Neutrophil (primary cell): Measurements from ENCODE around the gene CELF2.

ENCODE experiments used
- H3K27ac ChIP-seq: fragments of 200-600 bp; sonication (generic); 2 replicates; pipeline ENCODE4 v1.5.1; 2016; ENCODE audit warnings: mild to moderate bottlenecking, moderate library complexity
- H3K27me3 ChIP-seq: fragments of 200-600 bp; sonication (generic); 2 replicates; pipeline ENCODE4 v1.6.0; 2016; ENCODE audit warnings: mild to moderate bottlenecking
- H3K36me3 ChIP-seq: fragments of 200-600 bp; sonication (generic); 2 replicates; pipeline ENCODE4 v1.5.1; 2017
- H3K4me1 ChIP-seq, 2 experiments: fragments of 200-600 bp in 1 of 2; sonication (generic) in 1 of 2; 1 replicate in 1 of 2; 2 replicates in 1 of 2; pipeline versions ENCODE4 v1.5.1 to v1.6.1; 2013 to 2016; ENCODE audit warnings: low read depth in 1 of 2, low read length in 1 of 2, mild to moderate bottlenecking in 1 of 2, moderate library complexity in 1 of 2; ENCODE audit not compliant: control insufficient read depth in 1 of 2, insufficient read depth in 1 of 2
- H3K4me3 ChIP-seq, 2 experiments: fragments of 200-600 bp in 1 of 2; sonication (generic) in 1 of 2; 1 replicate in 1 of 2; 2 replicates in 1 of 2; pipeline ENCODE4 v1.5.1; 2013 to 2016; ENCODE audit warnings: low read depth in 1 of 2, low read length in 1 of 2, mild to moderate bottlenecking in 1 of 2, moderate library complexity in 1 of 2
- H3K9me3 ChIP-seq: fragments of 200-600 bp; sonication (generic); 2 replicates; pipeline ENCODE4 v1.5.1; 2016
- CTCF ChIP-seq: fragments of 200-600 bp; sonication (generic); IDR thresholded peaks from 2 replicates; pipeline ENCODE4 v1.5.1; 2016; ENCODE audit warnings: antibody characterized with exemption

The CELF2 gene

GRCh38 chr10:10989669-10990068 is 28.0 kb upstream of the CELF2 start:
- Histone ChIP-seq H3K4me1 (no peaks in the 10 kb centered on the region), H3K36me3 (no peaks in the 10 kb centered on the region), H3K27ac (no peak overlapping the region), H3K27me3 (no peaks in the 10 kb centered on the region), H3K4me3 (no peak overlapping the region), H3K9me3 (no peaks in the 10 kb centered on the region)
- no peak for TF ChIP-seq CTCF

DNA sequence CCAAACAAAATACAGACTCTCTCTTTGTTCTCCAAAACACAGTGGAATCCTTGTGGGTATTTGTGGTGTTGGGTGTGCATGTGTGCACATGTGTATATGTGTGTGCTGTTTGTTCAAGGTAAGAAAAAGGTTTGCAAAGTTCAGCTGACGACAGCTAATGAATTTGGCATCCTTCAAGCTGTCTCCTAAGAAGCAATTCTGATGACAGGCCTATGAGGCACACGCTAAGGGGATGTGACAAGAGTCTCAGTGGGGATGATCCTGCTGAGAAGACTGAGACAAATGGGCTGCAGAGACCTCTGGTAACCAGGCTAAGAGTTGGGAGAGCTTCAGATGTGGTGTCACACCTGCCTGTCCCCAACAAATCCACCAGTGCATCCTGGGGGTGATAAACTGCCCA is 26.5 kb upstream of the CELF2 start:
- TF ChIP-seq CTCF = no peak
- H3K27me3 ChIP-seq = no peaks in the 10 kb centered on the region
- H3K4me3 ChIP-seq = no peak overlapping the region
- H3K27ac ChIP-seq = no peak overlapping the region
- no peaks in the 10 kb centered on the region for H3K9me3 ChIP-seq
- no peaks in the 10 kb centered on the region for H3K36me3 ChIP-seq
- no peaks in the 10 kb centered on the region for H3K4me1 ChIP-seq

DNA sequence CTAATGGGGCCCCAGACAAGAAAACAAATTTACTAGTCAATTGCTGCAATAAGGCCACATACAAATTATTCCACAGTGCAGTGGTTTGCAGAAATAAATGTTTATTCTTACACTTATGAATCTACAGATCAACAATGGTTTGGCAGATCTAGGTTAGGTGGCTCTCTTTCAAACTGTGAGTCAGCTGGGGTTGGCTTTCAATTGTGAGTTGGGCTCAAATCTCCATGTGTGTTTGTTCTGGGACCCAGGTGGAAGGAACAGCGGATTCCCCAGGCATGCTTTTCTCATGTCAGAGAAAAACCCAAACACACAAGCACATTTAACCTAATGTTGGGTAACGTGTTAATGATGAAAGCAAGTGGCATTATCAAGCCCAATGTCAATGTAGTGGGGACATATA is 25.6 kb upstream of the CELF2 start:
- Histone ChIP-seq H3K4me1 (peaks cover 0 to 6% of the 10 kb centered on the region in 2 experiments), H3K27ac (no peak overlapping the region), H3K4me3 (no peak overlapping the region), H3K9me3 (no peaks in the 10 kb centered on the region), H3K27me3 (no peaks in the 10 kb centered on the region), H3K36me3 (no peaks in the 10 kb centered on the region)
- no peak for TF ChIP-seq CTCF

GRCh38 chr10:10992961-10993714 is 24.5 kb upstream of the CELF2 start:
- H3K27ac ChIP-seq = no peak overlapping the region
- no peaks in the 10 kb centered on the region for H3K9me3 ChIP-seq
- TF ChIP-seq CTCF = no peak

GRCh38 chr10:10993785-10994184 is 23.9 kb upstream of the CELF2 start:
- H3K4me1 ChIP-seq = peaks cover 16 to 23% of the 10 kb centered on the region in 2 experiments
- no peak for TF ChIP-seq CTCF
- no peaks in the 10 kb centered on the region for H3K27me3 ChIP-seq
- no peaks in the 10 kb centered on the region for H3K36me3 ChIP-seq
- no peak overlapping the region for H3K4me3 ChIP-seq
- no peak overlapping the region for H3K27ac ChIP-seq
- no peaks in the 10 kb centered on the region for H3K9me3 ChIP-seq

More at GRCh38 chr10:10992961-10993714, 24.5 kb upstream of the CELF2 start:
- Histone ChIP-seq H3K4me1 (peaks cover 9 to 17% of the 10 kb centered on the region in 2 experiments), H3K4me3 (no peak overlapping the region), H3K36me3 (no peaks in the 10 kb centered on the region), H3K27me3 (no peaks in the 10 kb centered on the region)
